Measurements from ENCODE around the gene EIF4A2. TPM values are rescaled to one million over a fixed set of nuclear protein-coding genes. Genes with fewer than 3 reads are reported as not detected.

The EIF4A2 gene
- total RNA-seq, 1 donor from 2014 or later, result 322 TPM

- TF ChIP-seq, protein P1, sequence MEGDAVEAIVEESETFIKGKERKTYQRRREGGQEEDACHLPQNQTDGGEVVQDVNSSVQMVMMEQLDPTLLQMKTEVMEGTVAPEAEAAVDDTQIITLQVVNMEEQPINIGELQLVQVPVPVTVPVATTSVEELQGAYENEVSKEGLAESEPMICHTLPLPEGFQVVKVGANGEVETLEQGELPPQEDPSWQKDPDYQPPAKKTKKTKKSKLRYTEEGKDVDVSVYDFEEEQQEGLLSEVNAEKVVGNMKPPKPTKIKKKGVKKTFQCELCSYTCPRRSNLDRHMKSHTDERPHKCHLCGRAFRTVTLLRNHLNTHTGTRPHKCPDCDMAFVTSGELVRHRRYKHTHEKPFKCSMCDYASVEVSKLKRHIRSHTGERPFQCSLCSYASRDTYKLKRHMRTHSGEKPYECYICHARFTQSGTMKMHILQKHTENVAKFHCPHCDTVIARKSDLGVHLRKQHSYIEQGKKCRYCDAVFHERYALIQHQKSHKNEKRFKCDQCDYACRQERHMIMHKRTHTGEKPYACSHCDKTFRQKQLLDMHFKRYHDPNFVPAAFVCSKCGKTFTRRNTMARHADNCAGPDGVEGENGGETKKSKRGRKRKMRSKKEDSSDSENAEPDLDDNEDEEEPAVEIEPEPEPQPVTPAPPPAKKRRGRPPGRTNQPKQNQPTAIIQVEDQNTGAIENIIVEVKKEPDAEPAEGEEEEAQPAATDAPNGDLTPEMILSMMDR (IDR thresholded peaks at IDR 0.05), result no peak
- Mint-ChIP-seq H3K4me1 (ENCODE audit: low read depth) (peaks cover 56% of the 10 kb centered on the region), H3K27me3 (ENCODE audit: low read depth) (no peaks in the 10 kb centered on the region), H3K9me3 (ENCODE audit: low read depth) (no peaks in the 10 kb centered on the region), H3K36me3 (ENCODE audit: low read depth) (peaks cover 52% of the 10 kb centered on the region), H3K27ac (ENCODE audit: unreplicated experiment) (peak overlapping the region; percentile 70), H3K4me3 (ENCODE audit: unreplicated experiment) (no peak overlapping the region)
- DNase-seq (ENCODE audit: low spot score), result no peak
Measured at GRCh38 chr3:186788482-186789370, 5.3 kb downstream of the EIF4A2 start.

DNA sequence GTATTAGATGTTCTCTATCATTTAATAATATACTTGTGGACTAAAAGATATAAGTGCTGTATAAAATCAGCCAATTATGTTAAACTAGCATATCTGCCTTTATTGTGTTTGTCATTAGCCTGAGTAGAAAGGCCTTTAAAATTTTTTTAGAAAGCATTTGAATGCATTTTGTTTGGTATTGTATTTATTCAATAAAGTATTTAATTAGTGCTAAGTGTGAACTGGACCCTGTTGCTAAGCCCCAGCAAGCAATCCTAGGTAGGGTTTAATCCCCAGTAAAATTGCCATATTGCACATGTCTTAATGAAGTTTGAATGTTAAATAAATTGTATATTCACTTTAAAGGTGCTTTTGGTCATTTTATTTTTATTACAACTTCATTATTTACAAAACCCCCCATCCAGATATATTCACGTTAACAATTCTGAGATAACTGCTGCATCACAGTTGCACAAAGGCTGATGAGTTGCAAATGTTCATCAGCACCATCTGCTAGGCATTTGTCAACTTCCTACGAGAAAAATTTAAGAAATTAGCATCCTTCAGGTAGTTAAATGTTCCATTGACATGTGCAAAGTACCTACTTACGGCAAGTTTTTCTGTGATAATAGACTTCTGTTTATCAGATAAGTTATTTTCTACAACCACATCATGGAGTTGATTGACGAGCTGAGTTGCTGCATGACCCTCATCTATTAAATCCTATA is 6.3 kb downstream of the EIF4A2 start:
- Mint-ChIP-seq H3K36me3 (ENCODE audit: low read depth) (peaks cover 47% of the 10 kb centered on the region), H3K4me3 (ENCODE audit: unreplicated experiment) (no peak overlapping the region), H3K9me3 (ENCODE audit: low read depth) (no peaks in the 10 kb centered on the region), H3K4me1 (ENCODE audit: low read depth) (peaks cover 48% of the 10 kb centered on the region), H3K27ac (ENCODE audit: unreplicated experiment) (peak overlapping the region; percentile 66), H3K27me3 (ENCODE audit: low read depth) (no peaks in the 10 kb centered on the region)
- no peak for DNase-seq (ENCODE audit: low spot score)
- TF ChIP-seq, protein P1 (IDR thresholded peaks at IDR 0.05), result no peak

DNA sequence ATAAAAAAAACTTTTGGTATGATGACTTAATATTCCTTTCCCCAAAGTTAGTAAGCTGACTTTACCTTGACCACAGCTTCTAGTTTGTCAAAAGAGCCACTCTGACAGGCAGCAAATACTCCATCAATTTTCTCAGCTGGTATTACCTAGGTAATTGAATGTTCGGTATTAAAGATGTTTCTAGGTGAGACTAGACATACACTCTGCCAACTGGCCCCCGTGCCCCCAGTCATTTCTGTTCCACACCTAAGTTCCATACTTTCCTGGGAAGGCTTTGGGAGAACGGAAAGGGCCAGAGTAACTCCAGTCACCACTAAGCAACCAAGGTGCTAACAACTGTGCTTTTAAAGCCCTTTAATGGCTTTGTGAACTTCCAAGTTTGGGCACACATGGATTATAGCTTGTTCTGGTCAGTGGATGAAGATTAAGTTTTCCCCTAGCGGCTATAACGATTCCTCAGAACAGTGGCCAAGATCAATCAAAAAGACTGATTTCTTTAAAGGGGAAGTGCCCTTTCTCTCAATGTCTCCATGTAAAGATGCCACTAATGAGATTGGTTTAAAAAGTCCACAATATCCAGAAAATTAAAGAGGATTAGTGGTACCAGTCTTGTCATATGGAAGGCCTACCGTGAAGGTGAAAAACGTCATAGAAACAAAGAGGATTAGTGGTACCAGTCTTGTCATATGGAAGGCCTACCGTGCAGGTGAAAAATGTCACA is 7.0 kb downstream of the EIF4A2 start:
- no peak for DNase-seq (ENCODE audit: low spot score)
- H3K9me3 Mint-ChIP-seq (ENCODE audit: low read depth), result no peaks in the 10 kb centered on the region
- H3K27ac Mint-ChIP-seq (ENCODE audit: unreplicated experiment), result peak overlapping the region; percentile 66
- peaks cover 40% of the 10 kb centered on the region for H3K36me3 Mint-ChIP-seq (ENCODE audit: low read depth)
- no peaks in the 10 kb centered on the region for H3K27me3 Mint-ChIP-seq (ENCODE audit: low read depth)
- TF ChIP-seq, protein P1 (IDR thresholded peaks at IDR 0.05), result peak; percentile 34
- no peak overlapping the region for H3K4me3 Mint-ChIP-seq (ENCODE audit: unreplicated experiment)
- peaks cover 41% of the 10 kb centered on the region for H3K4me1 Mint-ChIP-seq (ENCODE audit: low read depth)

DNA sequence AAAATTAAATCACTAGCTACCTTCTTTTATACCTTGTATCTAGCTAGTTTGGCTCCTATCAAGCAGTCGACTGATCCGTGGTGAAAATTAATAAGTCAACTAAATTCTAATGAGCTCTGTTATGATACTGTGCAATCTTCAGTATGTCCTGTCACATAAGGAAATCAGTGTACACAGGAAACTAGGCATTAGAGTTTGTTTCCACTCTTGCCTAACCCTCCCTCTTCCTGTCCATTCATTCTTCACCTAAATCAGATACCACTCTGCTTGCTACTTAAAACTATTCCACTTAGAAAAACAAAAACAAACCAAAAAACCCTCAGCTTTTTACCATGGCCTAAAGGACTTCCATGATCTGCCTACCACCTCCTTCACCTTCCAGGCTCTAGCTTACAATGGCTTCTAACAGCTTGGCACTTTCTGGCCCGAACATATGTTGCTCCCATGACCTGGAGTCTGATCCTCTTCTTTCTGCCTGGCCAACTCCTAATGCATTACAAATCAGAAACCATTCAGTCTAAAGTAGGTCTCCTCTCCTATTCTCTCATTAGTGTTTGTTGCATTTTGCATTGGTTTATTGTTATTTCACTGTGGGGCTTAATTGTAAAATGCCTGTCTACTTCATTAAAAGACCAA is 15.0 kb downstream of the EIF4A2 start:
- Mint-ChIP-seq H3K27me3 (ENCODE audit: low read depth) (no peaks in the 10 kb centered on the region), H3K9me3 (ENCODE audit: low read depth) (no peaks in the 10 kb centered on the region), H3K36me3 (ENCODE audit: low read depth) (peaks cover 11% of the 10 kb centered on the region), H3K4me3 (ENCODE audit: unreplicated experiment) (no peak overlapping the region), H3K4me1 (ENCODE audit: low read depth) (no peaks in the 10 kb centered on the region), H3K27ac (ENCODE audit: unreplicated experiment) (no peak overlapping the region)
- TF ChIP-seq, protein P1 (IDR thresholded peaks at IDR 0.05), result no peak
- DNase-seq (ENCODE audit: low spot score), result no peak

Measured in chondrocyte (in vitro differentiated cells).